Ovary (tissue), 10 donors: ENCODE measurements around the gene IRAK1. TPM values are rescaled to one million over a fixed set of nuclear protein-coding genes. Genes with fewer than 3 reads are reported as not detected.

Experiments
- DNase-seq, 5 donors: peaks; one replicate each; pipeline ENCODE4 v3.0.0-alpha.2; 2019 to 2020
- H3K27ac ChIP-seq, 2 donors: fragments of 200-600 bp; one replicate each; pipeline versions ENCODE4 v1.5.1 to v1.8.0; 2019 to 2022
- H3K27me3 ChIP-seq: fragments of 200-600 bp; one replicate; pipeline ENCODE4 v1.8.0; 2022
- H3K36me3 ChIP-seq: fragments of 200-600 bp; sonication (generic); one replicate; pipeline ENCODE4 v1.5.1; 2019
- H3K4me1 ChIP-seq: one replicate; pipeline ENCODE4 v1.8.1; 2013; ENCODE audit warnings: mild to moderate bottlenecking, moderate library complexity; ENCODE audit not compliant: insufficient read depth
- H3K4me3 ChIP-seq: fragments of 200-600 bp; sonication (generic); one replicate; pipeline ENCODE4 v1.5.1; 2017
- H3K9me3 ChIP-seq, 2 donors: fragments of 200-600 bp in 1 of 2; sonication (generic) in 1 of 2; one replicate each; pipeline versions ENCODE4 v1.5.1 to v1.8.1; 2013 to 2019; ENCODE audit warnings: mild to moderate bottlenecking in 1 of 2, moderate library complexity in 1 of 2
- EP300 ChIP-seq: sonication (generic); formaldehyde crosslinking; IDR thresholded peaks from one replicate; pipeline ENCODE4 v1.6.1; 2017; ENCODE audit warnings: antibody characterized with exemption
- POLR2A ChIP-seq: fragments of 450-650 bp; IDR thresholded peaks from one replicate; pipeline ENCODE4 v1.6.1; 2017; ENCODE audit warnings: antibody characterized with exemption, mild to moderate bottlenecking, moderate library complexity
- WGBS, 3 donors: extraction: QIAGEN DNeasy Blood & Tissue Kit in 1 of 3; methylation state at CpG; one replicate each; pipeline versions ENCODE4 v1.1.5 to v1.1.7; 2013 to 2017; 5-methylcytosine and 5-hydroxymethylcytosine counted together
- intact Hi-C, 4 donors: fragments of 100-400 bp; cut with DNase I; formaldehyde crosslinking; loops; one replicate each; pipeline versions ENCODE4 v1.11.0 to v1.15.1; 2022 to 2023
- long read RNA-seq, 3 donors: library from polyadenylated mRNA in 2 of 3; unstranded in 2 of 3; transcript quantifications; one replicate each; pipeline ENCODE4 v2.0.0 and lab custom pipeline, GENCODE V29; 2021 to 2026
- polyA plus RNA-seq, 2 donors: library from polyadenylated mRNA; stranded (reverse); fragments of 200-250 nt in 1 of 2; fragments of 350-450 nt in 1 of 2; fragmentation: Illumina TruSeq in 1 of 2; extraction: RNeasy Lipid Tissue Mini Kit (QIAGEN cat#74804) in 1 of 2; gene quantifications; one replicate each; pipeline ENCODE4 v1.2.3, GENCODE V29; 2013 to 2014
- total RNA-seq, 7 donors: library from RNA; depleted of rRNA in 2 of 7; stranded (reverse); fragments of >200 nt in 2 of 7; fragmentation: NEBNext Ultra II Directional in 3 of 7; extraction: Animal tissue kit (Norgen Biotek cat#: 25700) in 3 of 7; gene quantifications; one replicate each; pipeline versions ENCODE4 v1.1.0 to v1.2.4, GENCODE V29; 2016 to 2023
- TF ChIP-seq, protein P1 (sequence below), 3 donors: fragments of 450-650 bp in 2 of 3; fragments of 200-600 bp in 1 of 3; IDR thresholded peaks; one replicate each; pipeline versions ENCODE4 v1.5.1 to v1.8.0; 2016 to 2022; ENCODE audit warnings: antibody characterized with exemption in 3 of 3, mild to moderate bottlenecking in 1 of 3
- donor health status: DM: no; HTN: no; CAD: no; lungs with moderate emphysema.
- donor health status: DM: no; HTN: no; CAD: no.
- donor health status: Bipolar disorder and iron deficiency.
- donor health status: DM: yes; HTN: yes; CAD: no.
- donor health status: DM: no; HTN: no; CAD: no.
- donor health status: DM: yes; HTN: yes; CAD: no.

The IRAK1 gene
- total RNA-seq (10 to 100 TPM; 17.0 to 97.4 (median 52.6) TPM), polyA plus RNA-seq (10 to 100 TPM; 10.5 to 25.8 TPM)
- long read RNA-seq, donor 1, transcript IRAK1-203 (14 exons, 3,666 nt), result major isoform, 5 of 80 reads
- long read RNA-seq, donor 1, partial matches to known transcripts, result 63 of 80 reads
- long read RNA-seq, donor 1, other reads (novel, unspliced or antisense), result 11 of 80 reads
- long read RNA-seq, donor 2, partial matches to known transcripts, result 0 of 4 reads
- long read RNA-seq, donor 2, other reads (novel, unspliced or antisense), result 0 of 4 reads
- long read RNA-seq, donor 3, transcript IRAK1-204 (14 exons, 2,049 nt), result minor isoform, 16 of 267 reads
- long read RNA-seq, donor 3, transcript IRAK1-203 (14 exons, 3,666 nt), result major isoform, 110 of 267 reads
- long read RNA-seq, donor 3, partial matches to known transcripts, result 112 of 267 reads
- long read RNA-seq, donor 3, other reads (novel, unspliced or antisense), result 27 of 267 reads

DNA sequence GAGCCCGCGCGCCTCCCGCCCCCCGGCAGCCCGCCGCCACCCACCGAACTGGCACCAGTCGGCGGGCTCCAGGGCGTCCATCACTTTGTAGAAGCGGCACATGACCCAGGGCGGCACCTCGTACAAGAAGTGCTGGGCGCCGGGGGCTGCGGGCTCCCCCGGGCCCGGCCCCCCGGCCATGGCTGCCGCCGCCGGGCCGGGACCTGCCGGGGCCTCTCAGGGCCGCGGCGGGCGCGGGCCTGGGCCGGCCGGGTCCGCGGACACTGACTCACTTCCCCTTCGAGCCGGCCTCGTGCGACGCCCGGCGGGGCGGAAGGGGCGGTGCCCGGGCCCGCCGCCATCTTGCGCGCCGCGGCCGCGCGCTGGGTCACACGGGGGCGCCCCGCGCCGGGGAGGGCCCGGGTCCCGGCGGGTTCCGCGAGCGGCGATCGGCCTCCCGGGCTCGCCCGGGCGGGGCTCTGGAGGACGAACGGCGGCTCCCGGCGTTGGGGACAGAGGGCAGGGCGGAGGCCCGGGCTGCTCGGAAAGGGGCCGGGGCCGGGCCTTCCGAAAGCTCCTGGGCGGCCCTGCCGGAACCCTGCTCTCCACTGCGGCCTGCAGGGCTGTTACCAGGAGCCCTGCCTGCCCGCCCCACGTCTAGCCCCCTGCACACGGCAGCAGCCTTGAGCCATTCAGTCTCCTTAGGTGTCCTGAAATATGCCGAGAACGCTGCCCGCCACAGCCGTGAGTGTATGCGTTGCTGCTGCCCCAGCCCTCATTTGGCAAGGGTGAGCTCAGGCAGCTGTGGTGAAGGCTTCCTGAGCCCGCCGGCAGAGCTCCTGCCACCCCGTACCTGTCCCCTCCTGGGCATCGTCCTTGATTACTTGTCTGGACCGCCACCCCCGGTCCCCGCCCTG, at the start of gene IRAK1:
TSS of gene IRAK1 (minus strand) at position 270 of the 896 bp plus-strand sequence. CDS start at position 180, 90 bp downstream.
- H3K9me3 ChIP-seq, result no peaks in the 10 kb centered on the region
- H3K27ac ChIP-seq, result peak within 1 kb of the TSS; percentile 66 to 80
- DNase-seq, result peak; percentile 57 to 78 (median 65)
- H3K36me3 ChIP-seq, result no peaks in the 10 kb centered on the region
- intact Hi-C loops, result loop anchor here in 2 of 4 donors (5.0 kb wide), 2 partner anchors 32 to 72 kb away; no protein-coding TSS in a partner anchor
- WGBS, 3 donors, result 26 to 37% (median 37%) methylated on average over 66 to 99 of the region's 99 CpGs
- peak within 1 kb of the TSS; percentile 48 for H3K4me3 ChIP-seq
- no peaks in the 10 kb centered on the region for H3K27me3 ChIP-seq
- H3K4me1 ChIP-seq, result no peaks in the 10 kb centered on the region
- TF ChIP-seq, protein P1, sequence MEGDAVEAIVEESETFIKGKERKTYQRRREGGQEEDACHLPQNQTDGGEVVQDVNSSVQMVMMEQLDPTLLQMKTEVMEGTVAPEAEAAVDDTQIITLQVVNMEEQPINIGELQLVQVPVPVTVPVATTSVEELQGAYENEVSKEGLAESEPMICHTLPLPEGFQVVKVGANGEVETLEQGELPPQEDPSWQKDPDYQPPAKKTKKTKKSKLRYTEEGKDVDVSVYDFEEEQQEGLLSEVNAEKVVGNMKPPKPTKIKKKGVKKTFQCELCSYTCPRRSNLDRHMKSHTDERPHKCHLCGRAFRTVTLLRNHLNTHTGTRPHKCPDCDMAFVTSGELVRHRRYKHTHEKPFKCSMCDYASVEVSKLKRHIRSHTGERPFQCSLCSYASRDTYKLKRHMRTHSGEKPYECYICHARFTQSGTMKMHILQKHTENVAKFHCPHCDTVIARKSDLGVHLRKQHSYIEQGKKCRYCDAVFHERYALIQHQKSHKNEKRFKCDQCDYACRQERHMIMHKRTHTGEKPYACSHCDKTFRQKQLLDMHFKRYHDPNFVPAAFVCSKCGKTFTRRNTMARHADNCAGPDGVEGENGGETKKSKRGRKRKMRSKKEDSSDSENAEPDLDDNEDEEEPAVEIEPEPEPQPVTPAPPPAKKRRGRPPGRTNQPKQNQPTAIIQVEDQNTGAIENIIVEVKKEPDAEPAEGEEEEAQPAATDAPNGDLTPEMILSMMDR (IDR thresholded peaks at IDR 0.05), result no peak
- TF ChIP-seq POLR2A (no peak), EP300 (no peak)

DNA sequence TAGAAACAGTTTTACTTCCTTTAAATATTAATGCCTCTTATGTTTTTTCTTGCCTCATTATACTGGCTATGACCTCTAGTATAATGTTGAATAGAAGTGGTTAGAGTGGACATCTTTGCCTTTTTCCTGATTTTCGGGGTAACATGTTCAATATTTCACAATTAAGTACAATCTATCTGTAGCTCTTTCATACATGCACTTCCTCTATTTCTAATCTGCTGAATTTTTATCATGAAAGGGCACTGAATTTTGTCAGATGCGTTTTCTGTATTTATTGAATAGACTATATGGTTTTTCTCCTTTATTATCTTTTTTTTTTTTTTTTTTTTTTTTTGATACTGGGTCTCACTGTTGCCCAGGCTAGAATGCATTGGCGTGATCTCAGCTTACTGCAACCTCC, 48.9 kb upstream of the IRAK1 start:
- H3K4me1 ChIP-seq, result peaks cover 4% of the 10 kb centered on the region
- no peak overlapping the region for H3K4me3 ChIP-seq
- no peak for TF ChIP-seq EP300
- no peak for TF ChIP-seq POLR2A
- TF ChIP-seq, protein P1 (IDR thresholded peaks at IDR 0.05), result no peak
- no peaks in the 10 kb centered on the region for H3K9me3 ChIP-seq
- no peak overlapping the region for H3K27ac ChIP-seq
- no peaks in the 10 kb centered on the region for H3K27me3 ChIP-seq
- intact Hi-C loops, result loop anchor here in 1 of 4 donors (10.0 kb wide), 1 partner anchor 274 kb away; the partner anchor contains the start of genes IDH3G and SSR4
- 76 to 84% (median 79%) methylated on average over 3 of the region's 3 CpGs for WGBS, 3 donors
- no peak for DNase-seq
- H3K36me3 ChIP-seq, result no peaks in the 10 kb centered on the region

DNA sequence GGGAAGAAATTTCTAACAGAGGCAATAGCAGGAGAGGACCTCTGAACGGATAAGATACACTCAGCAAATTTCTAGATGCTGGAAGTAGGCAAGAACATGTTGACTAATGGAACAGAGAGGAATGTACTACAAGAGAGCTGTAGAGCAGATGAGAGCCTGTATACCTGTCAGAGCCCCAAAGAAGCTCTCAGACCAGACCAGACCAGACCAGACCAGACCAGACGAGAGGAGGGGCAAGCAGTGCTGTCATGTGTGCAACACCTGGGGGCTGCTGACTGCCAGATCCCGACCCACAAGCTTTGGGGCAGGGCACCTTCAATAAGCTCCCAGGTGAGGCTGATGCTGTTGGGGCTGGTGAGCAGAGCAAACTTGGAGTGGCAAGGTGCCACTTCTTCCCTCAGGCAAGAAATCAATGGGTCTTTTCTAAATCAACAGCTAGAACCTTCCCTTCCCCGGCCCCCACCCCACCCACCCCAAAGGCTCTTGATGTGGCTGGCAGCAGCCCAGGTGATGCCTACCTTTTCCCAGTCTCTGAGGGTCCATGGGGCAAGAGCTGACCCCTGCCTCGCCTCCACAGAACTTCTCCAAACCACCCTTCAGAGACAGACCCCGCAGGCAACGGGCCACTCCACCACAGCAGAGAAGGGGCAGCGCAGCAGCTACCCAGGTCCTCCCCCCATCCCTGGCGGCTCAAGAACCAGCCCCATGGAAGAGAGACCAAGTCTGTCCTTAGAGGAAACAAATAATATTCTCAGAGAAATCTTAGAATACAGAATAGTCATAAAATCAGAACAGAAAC, 45.1 kb upstream of the IRAK1 start:
- Histone ChIP-seq H3K9me3 (no peaks in the 10 kb centered on the region), H3K27ac (no peak overlapping the region), H3K27me3 (no peaks in the 10 kb centered on the region), H3K36me3 (no peaks in the 10 kb centered on the region), H3K4me3 (no peak overlapping the region), H3K4me1 (peaks cover 7% of the 10 kb centered on the region)
- intact Hi-C loops, result loop anchor here in 1 of 4 donors (10.0 kb wide), 1 partner anchor 270 kb away; the partner anchor contains the start of genes IDH3G and SSR4
- TF ChIP-seq, protein P1 (IDR thresholded peaks at IDR 0.05), result no peak
- TF ChIP-seq POLR2A (no peak), EP300 (no peak)
- 73 to 77% (median 75%) methylated on average over 9 of the region's 9 CpGs for WGBS, 3 donors
- no peak for DNase-seq
